ENCODE measurements around the gene VCP. TPM values are rescaled to one million over a fixed set of nuclear protein-coding genes. Genes with fewer than 3 reads are reported as not detected.

Gene VCP
- polyA plus RNA-seq, 6 donors from 2014 or later: 111 to 159 (median 135) TPM

GRCh38 chr9:35010351-35010958, 62.0 kb downstream of the VCP start:
- Mint-ChIP-seq H3K9me3 (peaks cover 7 to 31% (median 24%) of the 10 kb centered on the region in 7 donors), H3K36me3 (peaks cover 32 to 44% of the 10 kb centered on the region in 2 donors), H3K27me3 (no peaks in the 10 kb centered on the region), H3K4me3 (peak overlapping the region in 2 of 8 donors; percentile 35 to 50), H3K4me1 (no peaks in the 10 kb centered on the region), H3K27ac (peak overlapping the region in 1 of 6 donors; percentile 84)
- ATAC-seq (ENCODE audit: low read depth in 2 of 2) (no peak), DNase-seq (no peak)

Other genes with a start within 250 kb of the VCP start
- not detected for gene PHF24, start 114.3 kb downstream of the VCP start, polyA plus RNA-seq (ENCODE audit: low read depth in 6 of 6)
- gene DNAJB5, start 82.9 kb downstream of the VCP start, polyA plus RNA-seq (ENCODE audit: low read depth in 6 of 6): 1 to 10 TPM in 3 of 6 donors, under 1 TPM in 2, not detected in 1; 0.31 to 1.9 (median 1.4) TPM
- gene FANCG, start 7.3 kb upstream of the VCP start, polyA plus RNA-seq (ENCODE audit: low read depth in 6 of 6): 10 to 100 TPM in 3 of 6 donors, 1 to 10 TPM in 3; 1.8 to 12.1 (median 10.5) TPM
- 10 to 100 TPM; 24.8 to 31.4 (median 26.9) TPM for gene PIGO, start 24.0 kb upstream of the VCP start, polyA plus RNA-seq (ENCODE audit: low read depth in 6 of 6)
- gene STOML2, start 30.5 kb upstream of the VCP start, polyA plus RNA-seq (ENCODE audit: low read depth in 6 of 6): 100 to 1,000 TPM in 3 of 6 donors, 10 to 100 TPM in 3; 82.9 to 215 (median 95.8) TPM
- gene ATOSB, start 43.2 kb upstream of the VCP start, polyA plus RNA-seq (ENCODE audit: low read depth in 6 of 6): 1 to 10 TPM in 3 of 6 donors, under 1 TPM in 3; 0.10 to 1.6 (median 0.99) TPM
- gene UNC13B, start 89.4 kb upstream of the VCP start, polyA plus RNA-seq (ENCODE audit: low read depth in 6 of 6): under 1 TPM in 1 of 6 donors, not detected in 5; 0.12 TPM

All from naive B cell (primary cell).